Activated CD4-positive, alpha-beta T cell treated with anti-CD3 and anti-CD28 coated beads, Interleukin-2, amount 10 ng/mL, durations not matched to agents 24 days and 14 days (primary cell): ENCODE data around the gene PCTP. TPM values are rescaled to one million over a fixed set of nuclear protein-coding genes. Genes with fewer than 3 reads are reported as not detected.

Experiments
- DNase-seq: peaks from one replicate; pipeline ENCODE4 v3.0.0; 2022
- H3K27ac Mint-ChIP-seq: one replicate; pipeline ENCODE4 v1.8.0; 2022; ENCODE audit warnings: mild to moderate bottlenecking, mixed read lengths
- H3K27me3 Mint-ChIP-seq: one replicate; pipeline ENCODE4 v1.8.0; 2022; ENCODE audit warnings: mixed read lengths
- H3K36me3 Mint-ChIP-seq: one replicate; pipeline ENCODE4 v1.8.0; 2022; ENCODE audit warnings: low read depth, mild to moderate bottlenecking, mixed read lengths
- H3K4me1 Mint-ChIP-seq: one replicate; pipeline ENCODE4 v1.8.0; 2021; ENCODE audit warnings: mixed read lengths
- H3K4me3 Mint-ChIP-seq: one replicate; pipeline ENCODE4 v1.8.0; 2022; ENCODE audit warnings: mild to moderate bottlenecking, moderate library complexity, mixed read lengths
- H3K9me3 Mint-ChIP-seq: one replicate; pipeline ENCODE4 v1.8.0; 2021; ENCODE audit warnings: mixed read lengths
- intact Hi-C: fragments of 100-400 bp; cut with micrococcal nuclease; formaldehyde crosslinking; loops from one replicate; pipeline ENCODE4 v1.15.1; 2023
- total RNA-seq: library from RNA; stranded (reverse); gene quantifications from 2 replicates; pipeline ENCODE4 v1.2.3, GENCODE V29; 2022

Gene PCTP
- total RNA-seq, 1 donor from 2014 or later: 6.4 TPM

DNA sequence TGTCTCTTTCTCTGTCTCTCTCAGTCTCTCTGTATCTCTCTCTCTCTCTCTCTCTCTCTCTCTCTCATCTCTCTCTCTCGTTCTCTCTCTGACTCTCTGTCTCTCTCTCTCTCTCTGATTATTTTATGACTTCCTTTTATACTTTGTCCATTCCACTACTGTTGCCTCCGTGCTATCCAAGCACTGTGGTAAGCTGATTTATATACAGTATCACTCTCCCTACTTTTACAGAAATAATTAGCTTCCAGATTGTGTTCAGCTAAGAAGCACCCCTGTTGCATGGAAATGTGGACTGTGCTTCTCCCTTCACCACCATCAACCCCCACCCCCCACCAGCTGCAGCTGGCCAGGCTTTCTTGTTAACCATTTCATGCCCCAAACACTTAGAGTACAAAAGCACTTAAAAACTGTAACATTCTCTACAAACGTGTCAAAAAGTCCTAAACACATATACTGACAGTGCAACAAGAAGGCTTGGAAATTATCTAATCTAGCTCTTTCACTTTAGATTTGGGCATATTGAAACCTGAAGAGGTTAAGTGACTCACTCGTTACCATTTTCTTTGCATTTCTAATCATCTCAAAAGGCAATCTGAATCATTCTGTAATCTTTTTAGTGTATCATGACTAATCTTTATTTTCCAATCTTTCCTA, 16.6 kb upstream of the PCTP start:
- peak overlapping the region; percentile 32 for H3K4me3 Mint-ChIP-seq
- peak; percentile 48 for DNase-seq
- no peaks in the 10 kb centered on the region for H3K9me3 Mint-ChIP-seq
- H3K4me1 Mint-ChIP-seq: peaks cover 18% of the 10 kb centered on the region
- H3K27ac Mint-ChIP-seq: peak overlapping the region; percentile 26
- intact Hi-C loops: loop anchor here (1.0 to 10.0 kb wide), 4 partner anchors 16 to 319 kb away; no protein-coding TSS in a partner anchor
- peaks cover 32% of the 10 kb centered on the region for H3K27me3 Mint-ChIP-seq
- H3K36me3 Mint-ChIP-seq: no peaks in the 10 kb centered on the region

GRCh38 chr17:55735731-55736405, 15.0 kb upstream of the PCTP start:
- H3K4me1 Mint-ChIP-seq: peaks cover 18% of the 10 kb centered on the region
- H3K27ac Mint-ChIP-seq: no peak overlapping the region
- peaks cover 31% of the 10 kb centered on the region for H3K27me3 Mint-ChIP-seq
- no peaks in the 10 kb centered on the region for H3K9me3 Mint-ChIP-seq
- intact Hi-C loops: loop anchor here (1.0 to 10.0 kb wide), 3 partner anchors 210 to 321 kb away; no protein-coding TSS in a partner anchor
- H3K36me3 Mint-ChIP-seq: no peaks in the 10 kb centered on the region
- peak; percentile 81 for DNase-seq
- no peak overlapping the region for H3K4me3 Mint-ChIP-seq

DNA sequence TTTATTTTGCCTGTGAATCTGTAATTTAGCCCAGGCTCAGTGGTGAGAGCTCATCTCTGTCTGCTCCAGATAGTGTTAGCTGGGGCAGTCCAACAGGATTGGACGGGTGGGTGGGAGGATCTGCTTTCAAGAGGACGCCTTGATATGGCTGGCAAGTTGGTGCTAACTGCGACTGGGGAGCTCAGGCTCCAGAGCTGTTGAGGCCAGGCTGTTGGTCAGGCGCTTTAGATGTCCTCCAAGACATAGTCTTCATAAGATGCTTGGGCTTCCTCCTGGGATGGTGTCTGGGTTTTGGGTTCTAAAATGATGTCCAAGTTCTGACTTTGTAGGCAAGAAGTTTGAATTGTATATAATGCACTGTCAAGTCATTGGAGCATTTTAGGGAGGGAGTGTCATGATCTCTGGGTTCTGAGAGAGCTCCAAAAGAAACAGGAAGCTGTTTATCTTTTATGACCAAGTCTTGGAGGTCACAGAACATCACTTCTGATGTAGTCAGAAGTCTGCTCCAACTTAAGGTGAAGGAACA, 12.8 kb upstream of the PCTP start:
- Mint-ChIP-seq H3K36me3 (no peaks in the 10 kb centered on the region), H3K27me3 (peaks cover 23% of the 10 kb centered on the region), H3K4me1 (peaks cover 17% of the 10 kb centered on the region), H3K27ac (no peak overlapping the region), H3K9me3 (no peaks in the 10 kb centered on the region), H3K4me3 (no peak overlapping the region)
- intact Hi-C loops: loop anchor here (10.0 kb wide), 2 partner anchors 287 to 323 kb away; no protein-coding TSS in a partner anchor
- DNase-seq: peak; percentile 43

DNA sequence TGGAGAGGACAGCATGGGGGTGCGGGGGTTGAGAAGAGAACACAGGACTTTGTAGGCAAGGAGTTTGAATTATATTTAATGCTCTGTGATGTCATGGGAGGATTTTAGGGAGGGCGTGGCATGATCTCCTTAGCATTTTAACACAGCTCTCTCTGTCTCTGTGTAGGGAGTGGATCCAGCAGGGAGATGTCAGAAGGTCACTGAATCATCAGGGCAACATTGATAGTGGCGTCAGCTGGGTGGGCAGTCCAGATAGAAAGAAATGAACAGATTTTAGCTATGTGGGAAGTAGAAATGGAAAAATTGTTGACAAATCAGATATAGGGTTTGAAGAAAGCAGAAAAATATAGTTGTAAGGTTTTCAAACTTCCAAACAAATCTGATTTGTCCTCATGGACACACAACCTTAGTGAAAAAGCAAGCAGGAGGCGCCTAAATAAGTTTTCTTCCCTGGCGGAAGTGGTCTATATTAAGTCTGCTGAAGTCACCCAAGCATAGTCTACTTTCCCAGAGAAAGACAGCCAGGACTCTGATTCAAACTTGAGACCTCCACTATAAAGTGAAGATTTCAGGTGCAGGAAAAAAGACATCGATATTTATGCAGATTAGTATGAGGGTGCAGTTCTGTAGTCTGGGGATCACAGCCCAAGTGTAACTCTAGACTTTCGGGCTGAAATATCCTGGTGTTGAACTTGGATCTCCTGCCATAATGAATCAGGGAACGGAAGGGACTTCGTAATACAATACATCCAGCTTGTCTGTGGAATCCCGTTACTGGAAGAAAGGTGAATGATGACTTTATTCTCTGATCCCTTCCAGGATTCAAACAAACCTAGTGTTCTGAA, 10.1 kb upstream of the PCTP start:
- Mint-ChIP-seq H3K9me3 (no peaks in the 10 kb centered on the region), H3K36me3 (no peaks in the 10 kb centered on the region), H3K27me3 (peaks cover 27% of the 10 kb centered on the region), H3K4me1 (peaks cover under 1% of the 10 kb centered on the region), H3K27ac (no peak overlapping the region), H3K4me3 (no peak overlapping the region)
- peak; percentile 23 for DNase-seq
- intact Hi-C loops: no loop called here

DNA sequence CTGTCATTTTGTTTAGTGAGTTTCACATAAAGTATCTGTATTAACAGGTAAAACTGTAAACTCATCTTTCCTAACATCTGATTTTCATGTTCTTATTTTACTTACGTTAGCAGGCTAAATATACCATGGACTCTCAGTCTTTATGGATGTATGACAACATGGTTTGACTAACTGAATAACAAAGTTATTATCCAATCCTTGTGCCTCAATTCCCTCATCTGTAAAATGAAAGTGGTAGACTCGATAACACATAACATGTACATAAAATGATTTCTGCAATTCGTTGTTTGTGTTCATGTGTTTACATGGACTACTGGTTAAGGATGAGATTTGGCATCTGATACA, 9.5 kb upstream of the PCTP start:
- Mint-ChIP-seq H3K36me3 (no peaks in the 10 kb centered on the region), H3K27me3 (peaks cover 31% of the 10 kb centered on the region), H3K4me3 (no peak overlapping the region), H3K9me3 (no peaks in the 10 kb centered on the region), H3K27ac (no peak overlapping the region), H3K4me1 (no peaks in the 10 kb centered on the region)
- no peak for DNase-seq
- intact Hi-C loops: no loop called here

DNA sequence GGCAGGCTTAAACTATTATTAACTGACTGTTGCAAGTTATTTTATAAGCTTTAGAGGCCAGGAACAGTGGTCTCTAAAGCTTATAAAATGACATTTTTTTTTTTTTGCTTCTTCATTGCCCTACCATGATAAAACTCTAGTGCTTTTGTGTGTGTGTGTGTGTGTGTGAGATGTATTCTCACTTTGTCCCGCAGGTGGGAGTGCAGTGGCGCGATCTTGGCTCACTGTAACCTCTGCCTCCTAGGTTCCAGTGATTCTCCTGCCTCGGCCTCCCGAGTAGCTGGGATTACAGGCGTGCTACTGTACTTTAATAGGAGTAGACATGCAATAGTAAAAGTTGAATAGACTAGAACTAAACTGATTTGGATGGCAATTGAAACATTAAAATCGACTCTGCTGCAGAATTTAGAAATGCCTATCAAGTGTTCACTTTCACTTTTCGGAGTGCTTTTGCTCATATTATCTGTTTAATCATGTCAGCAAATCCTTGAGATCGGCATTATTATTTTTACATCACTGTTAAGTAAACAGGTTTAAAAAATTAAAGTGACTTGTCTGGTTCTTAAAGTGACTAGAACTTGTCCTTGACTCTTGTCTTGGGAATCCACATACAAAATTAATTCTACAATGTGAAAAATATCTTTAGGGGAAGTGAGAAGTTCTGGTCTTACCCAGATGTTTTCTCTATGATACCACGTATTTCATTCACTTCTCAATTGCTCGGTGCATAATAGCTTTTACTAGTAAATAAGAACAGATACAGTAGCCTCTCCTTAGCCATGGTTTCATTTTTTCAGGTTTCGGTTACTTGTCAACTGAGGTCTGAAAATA, 8.4 kb upstream of the PCTP start:
- no peaks in the 10 kb centered on the region for H3K4me1 Mint-ChIP-seq
- no peak overlapping the region for H3K4me3 Mint-ChIP-seq
- H3K9me3 Mint-ChIP-seq: no peaks in the 10 kb centered on the region
- intact Hi-C loops: no loop called here
- no peak for DNase-seq
- no peaks in the 10 kb centered on the region for H3K36me3 Mint-ChIP-seq
- H3K27me3 Mint-ChIP-seq: peaks cover 39% of the 10 kb centered on the region
- H3K27ac Mint-ChIP-seq: no peak overlapping the region

DNA sequence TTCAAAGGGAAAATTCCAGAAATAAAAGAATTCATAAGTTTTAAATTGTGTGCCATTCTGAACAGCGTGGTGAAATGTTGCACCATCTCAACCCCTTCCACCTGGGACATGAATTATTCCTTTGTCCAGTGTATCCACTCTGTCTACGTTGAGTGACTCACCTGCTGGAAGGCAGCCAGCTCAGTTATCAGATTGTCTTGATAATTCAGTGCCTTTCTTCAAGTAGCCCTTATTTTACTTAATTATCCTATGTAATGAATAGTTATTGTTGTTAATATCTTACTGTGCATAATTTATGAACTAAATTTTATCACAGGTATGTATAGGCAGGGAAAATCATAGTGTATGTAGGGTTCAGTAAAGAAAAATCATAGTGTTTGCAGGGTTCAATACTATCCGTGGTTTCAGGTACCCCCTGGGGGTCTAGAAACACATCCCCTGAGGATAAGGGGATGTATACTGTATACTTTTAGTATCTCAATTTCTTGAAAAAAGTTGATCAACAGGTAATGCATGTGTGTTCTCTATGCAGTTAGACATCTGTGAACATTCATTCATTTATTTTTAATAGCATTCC, 7.7 kb upstream of the PCTP start:
- Mint-ChIP-seq H3K4me3 (no peak overlapping the region), H3K9me3 (no peaks in the 10 kb centered on the region), H3K4me1 (no peaks in the 10 kb centered on the region), H3K36me3 (no peaks in the 10 kb centered on the region), H3K27ac (no peak overlapping the region), H3K27me3 (peaks cover 41% of the 10 kb centered on the region)
- DNase-seq: no peak
- intact Hi-C loops: no loop called here

DNA sequence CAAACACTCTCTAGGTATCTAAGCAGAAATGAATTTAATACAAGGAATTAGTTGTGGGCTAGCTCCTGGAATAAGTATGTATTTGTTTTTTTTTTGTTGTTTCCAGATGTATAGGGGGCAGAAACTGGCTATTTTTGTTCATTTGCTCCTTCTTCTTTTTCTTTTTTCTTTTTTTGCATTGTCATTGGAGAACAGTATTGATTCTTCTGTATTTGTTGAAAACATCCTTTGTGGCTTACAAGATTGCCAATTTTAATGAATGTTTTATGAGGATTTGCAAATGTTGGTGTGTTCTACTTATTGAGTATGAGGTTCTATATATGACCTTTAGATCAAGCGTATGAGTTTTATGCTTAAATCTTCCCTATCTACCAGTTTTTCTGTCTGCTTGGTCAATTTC, 5.6 kb upstream of the PCTP start:
- intact Hi-C loops: no loop called here
- no peaks in the 10 kb centered on the region for H3K4me1 Mint-ChIP-seq
- H3K9me3 Mint-ChIP-seq: no peaks in the 10 kb centered on the region
- H3K4me3 Mint-ChIP-seq: no peak overlapping the region
- H3K27me3 Mint-ChIP-seq: peaks cover 47% of the 10 kb centered on the region
- no peak overlapping the region for H3K27ac Mint-ChIP-seq
- no peak for DNase-seq
- no peaks in the 10 kb centered on the region for H3K36me3 Mint-ChIP-seq

GRCh38 chr17:55746466-55746865, 4.4 kb upstream of the PCTP start:
- Mint-ChIP-seq H3K4me3 (no peak overlapping the region), H3K27me3 (peaks cover 38% of the 10 kb centered on the region), H3K27ac (no peak overlapping the region), H3K36me3 (no peaks in the 10 kb centered on the region), H3K9me3 (no peaks in the 10 kb centered on the region), H3K4me1 (peaks cover 6% of the 10 kb centered on the region)
- DNase-seq: no peak
- intact Hi-C loops: no loop called here

DNA sequence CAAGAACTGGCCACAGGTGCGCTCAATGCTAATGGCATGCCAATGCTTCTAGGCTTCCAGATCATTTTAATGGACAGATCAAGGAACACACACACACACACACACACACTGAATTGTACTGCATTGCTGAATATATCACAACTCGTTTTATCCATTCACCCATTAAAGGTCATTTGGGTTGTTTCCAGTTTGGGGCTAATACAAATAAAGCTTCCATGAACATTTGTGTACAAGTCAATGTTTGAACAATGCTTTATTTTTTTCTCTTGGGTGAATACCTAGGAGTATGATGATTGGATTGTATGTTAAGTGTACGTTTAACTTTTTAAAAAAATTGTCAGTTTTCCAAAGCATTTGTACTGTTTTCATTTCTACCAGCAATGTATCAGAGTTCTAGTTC, 3.6 kb upstream of the PCTP start:
- H3K27ac Mint-ChIP-seq: no peak overlapping the region
- intact Hi-C loops: no loop called here

GRCh38 chr17:55748841-55749240, 2.0 kb upstream of the PCTP start:
- DNase-seq: no peak
- H3K36me3 Mint-ChIP-seq: no peaks in the 10 kb centered on the region
- peaks cover 33% of the 10 kb centered on the region for H3K27me3 Mint-ChIP-seq
- H3K27ac Mint-ChIP-seq: no peak overlapping the region
- H3K9me3 Mint-ChIP-seq: no peaks in the 10 kb centered on the region
- H3K4me3 Mint-ChIP-seq: no peak overlapping the region
- peaks cover 10% of the 10 kb centered on the region for H3K4me1 Mint-ChIP-seq
- intact Hi-C loops: no loop called here

More for the DNA sequence above, 3.6 kb upstream of the PCTP start:
- Mint-ChIP-seq H3K36me3 (no peaks in the 10 kb centered on the region), H3K9me3 (no peaks in the 10 kb centered on the region), H3K4me3 (no peak overlapping the region), H3K27me3 (peaks cover 38% of the 10 kb centered on the region), H3K4me1 (peaks cover 10% of the 10 kb centered on the region)
- DNase-seq: no peak

GRCh38 chr17:55749985-55750384, 866 bp upstream of the PCTP start:
- Mint-ChIP-seq H3K27ac (no peak overlapping the region), H3K4me1 (peaks cover 10% of the 10 kb centered on the region), H3K9me3 (no peaks in the 10 kb centered on the region), H3K27me3 (peaks cover 31% of the 10 kb centered on the region), H3K4me3 (peak overlapping the region; percentile 80), H3K36me3 (no peaks in the 10 kb centered on the region)
- intact Hi-C loops: loop anchor here (1.0 to 2.0 kb wide), 2 partner anchors 16 to 329 kb away; partner anchors contain the start of gene MMD
- no peak for DNase-seq
